ENCODE results near the gene HMCN2.

The HMCN2 gene

DNA sequence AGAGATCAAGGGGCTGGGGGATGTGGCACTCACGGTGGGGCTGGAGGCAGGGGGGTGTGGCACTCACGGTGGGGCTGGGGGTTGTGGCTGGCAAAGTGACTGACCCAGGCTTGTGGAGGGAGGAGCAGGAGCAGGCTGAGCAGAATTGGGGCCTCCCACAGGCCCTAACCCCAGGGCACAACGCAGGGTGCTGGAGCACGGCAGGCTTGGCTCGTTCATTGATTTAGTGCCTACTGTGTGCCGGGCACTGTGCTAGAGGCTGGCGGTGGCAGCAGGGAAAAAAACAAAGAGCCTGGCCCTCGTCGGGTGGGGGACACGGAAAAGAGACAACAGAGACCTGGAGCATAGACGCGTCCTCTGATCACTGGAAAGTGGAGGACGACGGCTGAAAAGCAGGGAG lies 80.9 kb downstream of the HMCN2 start:
- Histone ChIP-seq H3K27ac (no peak overlapping the region), H2AFZ (ENCODE audit: low read depth) (no peak overlapping the region), H3K36me3 (ENCODE audit: insufficient read depth) (no peaks in the 10 kb centered on the region), H4K20me1 (ENCODE audit: insufficient read depth) (no peaks in the 10 kb centered on the region), H3K4me3 (IDR thresholded peaks at IDR 0.05; ENCODE audit: insufficient read depth, low read depth, low read length) (no peak overlapping the region), H3K27me3 (ENCODE audit: insufficient read depth, low read depth) (peaks cover 45% of the 10 kb centered on the region; the same call in 1 of the 2 replicates), H3K4me2 (no peak overlapping the region), H3K79me2 (ENCODE audit: insufficient read depth, low read depth) (no peaks in the 10 kb centered on the region), H3K9ac (no peak overlapping the region), H3K4me1 (ENCODE audit: low read depth, poor library complexity, severe bottlenecking) (no peaks in the 10 kb centered on the region)
- TF ChIP-seq CTCF (conservative IDR thresholded peaks at IDR 0.05; ENCODE audit: low read depth, low read length), result no peak

DNA sequence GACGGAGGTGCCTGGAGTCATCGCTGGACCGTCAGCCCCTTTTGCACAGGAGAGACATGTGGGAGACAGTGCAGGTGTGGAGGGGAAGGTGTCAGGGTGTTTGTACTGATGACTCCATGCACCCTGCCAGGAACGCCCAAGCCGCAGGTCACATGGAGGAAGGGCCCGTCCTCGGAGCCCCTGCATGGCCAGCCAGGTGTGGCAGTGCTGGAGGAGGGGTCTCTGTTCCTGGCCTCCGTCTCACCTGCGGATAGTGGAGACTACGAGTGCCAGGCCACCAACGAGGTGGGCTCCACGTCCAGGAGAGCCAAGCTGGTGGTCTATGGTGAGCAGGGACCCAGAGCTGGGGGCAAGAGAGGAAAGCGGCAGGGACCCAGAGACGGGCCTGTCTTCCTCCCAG lies 81.5 kb downstream of the HMCN2 start:
- Histone ChIP-seq H3K4me1 (ENCODE audit: low read depth, poor library complexity, severe bottlenecking) (no peaks in the 10 kb centered on the region), H3K4me2 (no peak overlapping the region), H2AFZ (ENCODE audit: low read depth) (no peak overlapping the region), H3K27me3 (ENCODE audit: insufficient read depth, low read depth) (peaks cover 44% of the 10 kb centered on the region), H3K79me2 (ENCODE audit: insufficient read depth, low read depth) (no peaks in the 10 kb centered on the region), H4K20me1 (ENCODE audit: insufficient read depth) (no peaks in the 10 kb centered on the region), H3K36me3 (ENCODE audit: insufficient read depth) (no peaks in the 10 kb centered on the region), H3K27ac (no peak overlapping the region), H3K9ac (no peak overlapping the region), H3K4me3 (IDR thresholded peaks at IDR 0.05; ENCODE audit: insufficient read depth, low read depth, low read length) (no peak overlapping the region)
- TF ChIP-seq CTCF (conservative IDR thresholded peaks at IDR 0.05; ENCODE audit: low read depth, low read length), result no peak

DNA sequence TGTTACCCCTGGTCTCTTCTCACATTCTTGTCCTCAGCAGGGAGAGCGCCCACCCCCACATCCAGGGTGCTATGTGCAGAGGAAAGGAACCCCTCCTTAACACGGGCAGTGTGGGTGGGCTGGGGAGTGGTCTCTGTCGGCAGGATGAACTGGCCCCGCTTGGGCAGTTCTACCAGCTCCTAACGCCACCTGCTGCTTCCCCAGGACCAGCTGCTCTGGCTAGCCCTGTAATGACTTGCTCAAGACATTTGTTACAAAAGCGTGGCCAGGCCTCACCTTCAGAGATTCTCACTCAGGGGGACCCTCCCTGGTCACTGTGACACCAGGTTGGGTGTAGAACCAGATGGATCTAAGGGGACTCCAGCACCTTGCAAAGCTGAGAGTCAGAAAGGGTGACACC lies 82.4 kb downstream of the HMCN2 start:
- no peak overlapping the region for H3K4me3 ChIP-seq (IDR thresholded peaks at IDR 0.05; ENCODE audit: insufficient read depth, low read depth, low read length)
- TF ChIP-seq CTCF (conservative IDR thresholded peaks at IDR 0.05; ENCODE audit: low read depth, low read length), result no peak

DNA sequence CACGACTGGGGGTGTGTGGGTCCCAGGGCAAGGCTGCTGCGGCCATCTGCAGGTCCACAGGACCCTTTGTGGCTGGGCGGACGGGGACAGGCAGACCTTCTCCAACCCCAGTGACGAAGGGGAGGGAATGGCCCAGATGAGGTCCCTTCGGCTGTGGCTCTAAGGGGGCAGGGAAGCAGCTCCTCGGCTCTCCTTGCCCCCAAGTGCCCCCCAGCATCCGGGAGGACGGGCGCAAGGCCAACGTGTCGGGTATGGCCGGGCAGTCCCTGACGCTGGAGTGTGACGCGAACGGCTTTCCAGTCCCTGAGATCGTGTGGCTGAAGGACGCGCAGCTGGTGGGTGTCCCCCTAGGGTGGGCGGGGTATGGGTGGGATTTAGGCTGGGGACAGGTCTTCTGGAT lies 82.8 kb downstream of the HMCN2 start:
- Histone ChIP-seq H2AFZ (ENCODE audit: low read depth) (no peak overlapping the region), H3K36me3 (ENCODE audit: insufficient read depth) (no peaks in the 10 kb centered on the region), H3K27me3 (ENCODE audit: insufficient read depth, low read depth) (peaks cover 50% of the 10 kb centered on the region), H3K79me2 (ENCODE audit: insufficient read depth, low read depth) (no peaks in the 10 kb centered on the region), H3K4me1 (ENCODE audit: low read depth, poor library complexity, severe bottlenecking) (no peaks in the 10 kb centered on the region), H3K27ac (no peak overlapping the region), H4K20me1 (ENCODE audit: insufficient read depth) (no peaks in the 10 kb centered on the region), H3K9ac (no peak overlapping the region), H3K4me3 (IDR thresholded peaks at IDR 0.05; ENCODE audit: insufficient read depth, low read depth, low read length) (no peak overlapping the region), H3K4me2 (no peak overlapping the region)
- TF ChIP-seq CTCF (conservative IDR thresholded peaks at IDR 0.05; ENCODE audit: low read depth, low read length), result no peak

More for the DNA sequence above, 82.4 kb downstream of the HMCN2 start:
- Histone ChIP-seq H3K36me3 (ENCODE audit: insufficient read depth) (no peaks in the 10 kb centered on the region), H3K27me3 (ENCODE audit: insufficient read depth, low read depth) (peaks cover 47% of the 10 kb centered on the region), H3K79me2 (ENCODE audit: insufficient read depth, low read depth) (no peaks in the 10 kb centered on the region), H3K4me2 (no peak overlapping the region), H3K4me1 (ENCODE audit: low read depth, poor library complexity, severe bottlenecking) (no peaks in the 10 kb centered on the region), H3K27ac (no peak overlapping the region), H2AFZ (ENCODE audit: low read depth) (no peak overlapping the region), H3K9ac (no peak overlapping the region), H4K20me1 (ENCODE audit: insufficient read depth) (no peaks in the 10 kb centered on the region)
